GM21528 (cell line): ENCODE measurements around the gene MXRA7.
A peak's percentile ranks its signal among the peaks of the same experiment; 100 is the strongest.
"Not testable (repeated sequence)": the region's sequence is repeated elsewhere in the genome, so short reads cannot be mapped to it uniquely, and the experiment has no call there.

Experiments
- ATAC-seq: cut with Tn5 transposase; IDR thresholded peaks from one replicate; pipeline ENCODE4 v1.9.1; 2021; ENCODE audit warnings: mild to moderate bottlenecking, moderate library complexity; ENCODE audit not compliant: unreplicated experiment, low FRiP score

Gene MXRA7

GRCh38 chr17:76736349-76737081, 25.8 kb upstream of the MXRA7 start:
- peak; percentile 16 for ATAC-seq

GRCh38 chr17:76735586-76736348, 25.0 kb upstream of the MXRA7 start:
- ATAC-seq: no peak

- no peak for ATAC-seq
Observed at GRCh38 chr17:76735006-76735405, 24.2 kb upstream of the MXRA7 start.

GRCh38 chr17:76734080-76734840, 23.5 kb upstream of the MXRA7 start:
- no peak for ATAC-seq

- ATAC-seq: no peak
Observed at GRCh38 chr17:76733618-76733957, 22.8 kb upstream of the MXRA7 start.

- ATAC-seq: no peak
Observed at GRCh38 chr17:76732734-76733617, 22.2 kb upstream of the MXRA7 start.

GRCh38 chr17:76731800-76732733, 21.3 kb upstream of the MXRA7 start:
- ATAC-seq: not testable (repeated sequence)

- ATAC-seq: no peak
Observed at GRCh38 chr17:76727745-76728456, 17.1 kb upstream of the MXRA7 start.

- peak; percentile 48 for ATAC-seq
Observed at GRCh38 chr17:76726776-76727718, 16.3 kb upstream of the MXRA7 start, which contains the start of gene METTL23. METTL23 (plus strand) TSS chr17:76726839; CDS start chr17:76729711, 2,872 bp downstream.

- ATAC-seq: peak; percentile 70
Observed at GRCh38 chr17:76726231-76726775, 15.5 kb upstream of the MXRA7 start, which contains the start of gene JMJD6. JMJD6 (minus strand) TSS chr17:76726606; CDS start chr17:76726475, 131 bp downstream.

- ATAC-seq: peak; percentile 27
Observed at GRCh38 chr17:76725580-76726230, 14.9 kb upstream of the MXRA7 start.

GRCh38 chr17:76723812-76724211, 13.0 kb upstream of the MXRA7 start:
- no peak for ATAC-seq

- not testable (repeated sequence) for ATAC-seq
Observed at GRCh38 chr17:76722977-76723376, 12.2 kb upstream of the MXRA7 start.

GRCh38 chr17:76722279-76722678, 11.5 kb upstream of the MXRA7 start:
- ATAC-seq: no peak

GRCh38 chr17:76721463-76721862, 10.7 kb upstream of the MXRA7 start:
- no peak for ATAC-seq

- ATAC-seq: no peak
Observed at GRCh38 chr17:76720941-76721340, 10.2 kb upstream of the MXRA7 start.
